NCI-H345 (cell line): ENCODE results near the gene ANKFN1.
"Not testable (repeated sequence)": the region's sequence is repeated elsewhere in the genome, so short reads cannot be mapped to it uniquely, and the experiment has no call there.

Experiments
- DNase-seq: peaks from one replicate; lab custom pipeline; 2025; lab: John Stamatoyannopoulos, UW

ANKFN1 gene

GRCh38 chr17:56325313-56326000 is 172.2 kb downstream of the ANKFN1 start:
- DNase-seq: no peak

GRCh38 chr17:56326001-56326359 is 172.7 kb downstream of the ANKFN1 start:
- no peak for DNase-seq

- no peak for DNase-seq
These were observed 194.4 kb downstream of the ANKFN1 start for GRCh38 chr17:56347639-56348038.

- no peak for DNase-seq
These were observed 197.3 kb downstream of the ANKFN1 start for GRCh38 chr17:56350592-56350991.

DNA sequence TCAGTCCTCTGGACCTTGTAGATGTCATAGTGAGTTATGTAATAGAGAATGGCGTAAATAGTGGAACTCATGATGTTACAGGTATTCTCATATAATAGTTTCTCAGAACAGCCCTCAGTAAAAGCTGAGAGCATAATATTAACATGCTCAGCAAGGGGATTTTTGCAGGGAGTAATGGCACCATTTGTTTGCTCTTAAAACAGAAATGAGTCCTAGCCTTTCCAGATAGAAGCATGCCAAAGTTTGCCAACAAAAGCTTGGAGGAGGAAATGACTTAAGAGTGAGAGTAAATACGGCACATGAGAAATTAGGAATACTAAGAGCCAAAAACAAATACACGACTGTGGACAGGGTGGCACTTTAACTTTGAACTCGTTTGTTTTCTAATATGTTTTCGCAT is 198.4 kb downstream of the ANKFN1 start:
- DNase-seq: no peak

DNA sequence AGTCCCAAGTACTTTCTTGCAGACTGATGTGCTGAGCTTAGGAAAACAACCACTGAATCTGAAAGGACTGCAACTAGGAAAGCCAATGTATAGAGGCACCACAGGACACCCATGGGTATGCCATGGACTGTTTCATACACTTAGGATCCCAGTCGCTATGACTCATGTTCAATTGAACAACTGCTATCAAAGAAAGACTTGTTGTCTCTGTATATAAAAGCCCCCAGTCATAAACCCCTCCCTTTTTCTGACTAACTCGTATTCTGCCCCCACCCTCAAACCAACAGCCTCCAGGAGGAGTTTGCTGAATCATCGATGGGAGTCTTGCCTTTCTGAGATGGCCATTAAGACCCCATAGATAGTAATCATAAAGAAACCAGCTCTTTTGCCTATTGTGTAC is 205.4 kb downstream of the ANKFN1 start:
- no peak for DNase-seq

DNA sequence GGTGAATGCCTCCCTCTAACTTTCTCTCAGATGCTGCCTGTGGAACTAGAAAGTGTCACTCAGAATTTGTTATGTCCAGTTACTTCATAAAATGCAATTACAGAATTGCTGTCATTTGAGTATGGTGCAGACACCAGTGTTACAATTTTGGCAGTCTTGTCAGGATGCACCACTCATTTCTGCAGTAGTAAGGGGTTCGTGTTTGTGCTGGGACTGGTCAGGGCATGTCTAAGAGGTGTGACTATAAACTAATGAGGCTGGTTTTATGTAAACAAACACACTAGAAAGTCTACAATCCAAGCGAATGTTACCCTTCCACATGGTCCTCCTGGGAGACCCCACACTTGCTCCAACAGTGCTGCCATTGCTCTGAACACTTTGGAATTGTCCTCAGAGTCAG is 206.2 kb downstream of the ANKFN1 start:
- no peak for DNase-seq

- no peak for DNase-seq
These were observed 214.1 kb downstream of the ANKFN1 start for GRCh38 chr17:56367366-56367765.

DNA sequence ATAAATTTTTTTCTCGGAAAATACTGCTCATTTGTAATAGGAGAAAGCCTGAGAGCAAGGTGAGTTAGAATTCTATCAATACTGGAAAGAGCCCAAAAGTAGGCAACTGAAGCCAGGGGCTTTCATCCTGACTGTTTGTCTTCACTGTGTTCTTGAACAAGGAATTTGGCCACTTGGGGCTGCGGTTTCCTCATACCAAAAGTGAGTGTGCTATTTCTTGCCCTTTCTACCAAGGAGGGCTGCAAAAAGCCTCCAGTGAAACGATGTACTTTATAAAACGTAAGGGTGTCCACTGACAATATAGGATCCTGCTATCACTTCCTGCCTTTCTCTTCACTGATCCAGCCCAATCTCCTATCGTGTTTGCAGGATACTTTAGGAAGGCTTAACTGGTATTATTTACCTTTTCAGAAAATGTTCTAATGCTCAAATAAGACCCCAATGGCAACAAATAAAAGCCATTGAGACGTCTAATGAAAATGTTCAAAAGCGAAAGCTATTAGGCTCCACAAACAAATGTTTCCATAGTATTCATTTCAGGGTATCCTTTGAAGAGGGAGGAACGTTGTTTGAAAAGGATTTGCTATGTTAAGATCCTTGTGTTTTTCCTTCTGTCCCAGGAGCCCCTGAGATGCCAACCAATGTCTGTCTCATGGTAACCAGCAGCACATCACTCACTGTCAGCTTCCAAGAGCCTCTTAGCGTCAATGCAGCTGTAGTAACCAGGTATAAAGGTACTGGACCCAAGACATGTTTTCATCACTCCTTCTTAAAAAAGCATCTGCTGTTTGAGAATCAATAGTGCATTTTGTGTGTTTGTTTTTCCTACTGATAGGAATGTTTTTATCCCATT is 220.9 kb downstream of the ANKFN1 start:
- no peak for DNase-seq

- DNase-seq: no peak
These were observed 236.1 kb downstream of the ANKFN1 start for GRCh38 chr17:56389356-56389755.

DNA sequence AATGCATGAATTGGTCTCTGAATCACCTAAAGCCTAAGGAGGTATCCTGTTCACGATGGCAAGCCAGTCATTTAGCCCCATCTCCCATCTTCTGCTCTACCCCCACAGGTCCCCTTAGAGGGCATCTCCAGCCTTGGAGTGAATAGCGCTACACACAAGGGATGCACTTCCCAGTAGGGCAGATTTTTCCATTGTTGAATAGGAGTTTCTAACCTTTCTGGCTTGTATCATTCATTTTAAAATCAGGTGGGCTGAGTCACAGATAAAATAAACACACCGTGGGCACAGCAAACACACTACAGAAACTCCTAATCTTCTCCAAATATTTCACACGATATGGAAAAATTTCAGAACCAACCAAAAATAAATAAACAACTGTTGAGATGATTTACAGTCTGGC is 239.0 kb downstream of the ANKFN1 start:
- DNase-seq: no peak

GRCh38 chr17:56393156-56393555 is 239.9 kb downstream of the ANKFN1 start:
- DNase-seq: no peak

DNA sequence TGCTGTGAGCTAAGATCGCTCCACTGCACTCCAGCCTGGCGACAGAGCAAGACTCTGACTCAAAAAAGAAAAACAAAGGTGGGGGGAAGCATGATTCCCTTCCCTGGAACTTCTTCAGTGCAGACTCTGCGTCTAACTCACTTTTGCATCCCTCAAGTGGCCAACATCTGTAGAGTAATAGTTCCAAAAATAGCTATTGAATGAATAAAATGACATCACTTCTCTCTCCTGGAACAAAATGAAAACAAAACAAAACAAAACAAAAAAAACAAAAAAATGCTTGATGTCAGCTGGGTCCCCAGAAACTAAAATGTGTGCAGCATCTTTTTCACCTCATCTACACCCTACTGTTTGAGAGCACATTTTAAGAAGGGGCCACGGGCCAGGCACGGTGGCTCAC is 242.5 kb downstream of the ANKFN1 start:
- no peak for DNase-seq

GRCh38 chr17:56407086-56407485 is 253.8 kb downstream of the ANKFN1 start:
- DNase-seq: no peak

DNA sequence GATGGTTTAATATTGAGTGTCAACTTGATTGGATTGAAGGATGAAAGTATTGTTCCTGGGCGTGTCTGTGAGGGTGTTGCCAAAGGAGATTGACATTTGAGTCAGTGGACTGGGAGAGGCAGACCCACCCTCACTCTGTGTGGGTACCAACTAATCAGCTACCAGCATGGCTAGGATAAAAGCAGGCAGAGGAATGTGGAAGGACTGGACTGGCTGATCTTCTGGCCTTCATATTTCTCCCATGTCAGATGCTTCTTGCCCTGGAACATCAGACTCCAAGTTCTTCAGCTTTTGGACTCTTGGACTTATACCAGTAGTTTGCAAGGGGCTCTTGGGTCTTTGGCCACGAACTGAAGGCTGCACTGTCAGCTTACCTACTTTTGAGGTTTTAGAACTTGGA is 259.1 kb downstream of the ANKFN1 start:
- DNase-seq: not testable (repeated sequence)

GRCh38 chr17:56416682-56417351 is 263.5 kb downstream of the ANKFN1 start:
- DNase-seq: no peak

GRCh38 chr17:56424005-56424404 is 270.7 kb downstream of the ANKFN1 start:
- DNase-seq: no peak

- no peak for DNase-seq
These were observed 271.3 kb downstream of the ANKFN1 start for GRCh38 chr17:56424543-56425044.

GRCh38 chr17:56425483-56425882 is 272.2 kb downstream of the ANKFN1 start:
- DNase-seq: no peak

GRCh38 chr17:56426901-56427300 is 273.6 kb downstream of the ANKFN1 start:
- DNase-seq: no peak

DNA sequence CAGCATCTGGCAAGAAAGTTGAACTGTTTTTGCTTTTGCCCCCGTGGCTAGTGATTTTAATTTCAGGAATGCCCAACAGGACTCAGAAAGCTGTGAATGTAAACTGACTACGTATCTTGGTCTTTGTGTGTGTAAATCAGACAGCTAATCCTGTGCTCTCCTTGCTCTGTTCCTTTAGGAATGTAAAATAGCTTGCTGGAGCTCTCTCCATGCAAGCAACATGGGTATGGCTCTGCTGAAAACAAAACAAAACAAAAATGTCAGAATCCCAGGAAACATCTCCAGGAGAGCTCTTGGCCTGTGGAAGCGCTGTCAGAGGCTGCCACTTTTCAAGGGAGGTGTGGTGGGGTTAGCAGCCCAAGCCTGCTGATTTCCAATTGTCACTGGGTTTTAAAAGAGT is 278.5 kb downstream of the ANKFN1 start:
- no peak for DNase-seq

- no peak for DNase-seq
These were observed 279.2 kb downstream of the ANKFN1 start for GRCh38 chr17:56432443-56432842.

- DNase-seq: no peak
These were observed 281.3 kb downstream of the ANKFN1 start for GRCh38 chr17:56434610-56435009.
